ENCODE results near the gene CAVIN2.

The CAVIN2 gene, protein sequence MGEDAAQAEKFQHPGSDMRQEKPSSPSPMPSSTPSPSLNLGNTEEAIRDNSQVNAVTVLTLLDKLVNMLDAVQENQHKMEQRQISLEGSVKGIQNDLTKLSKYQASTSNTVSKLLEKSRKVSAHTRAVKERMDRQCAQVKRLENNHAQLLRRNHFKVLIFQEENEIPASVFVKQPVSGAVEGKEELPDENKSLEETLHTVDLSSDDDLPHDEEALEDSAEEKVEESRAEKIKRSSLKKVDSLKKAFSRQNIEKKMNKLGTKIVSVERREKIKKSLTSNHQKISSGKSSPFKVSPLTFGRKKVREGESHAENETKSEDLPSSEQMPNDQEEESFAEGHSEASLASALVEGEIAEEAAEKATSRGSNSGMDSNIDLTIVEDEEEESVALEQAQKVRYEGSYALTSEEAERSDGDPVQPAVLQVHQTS

DNA sequence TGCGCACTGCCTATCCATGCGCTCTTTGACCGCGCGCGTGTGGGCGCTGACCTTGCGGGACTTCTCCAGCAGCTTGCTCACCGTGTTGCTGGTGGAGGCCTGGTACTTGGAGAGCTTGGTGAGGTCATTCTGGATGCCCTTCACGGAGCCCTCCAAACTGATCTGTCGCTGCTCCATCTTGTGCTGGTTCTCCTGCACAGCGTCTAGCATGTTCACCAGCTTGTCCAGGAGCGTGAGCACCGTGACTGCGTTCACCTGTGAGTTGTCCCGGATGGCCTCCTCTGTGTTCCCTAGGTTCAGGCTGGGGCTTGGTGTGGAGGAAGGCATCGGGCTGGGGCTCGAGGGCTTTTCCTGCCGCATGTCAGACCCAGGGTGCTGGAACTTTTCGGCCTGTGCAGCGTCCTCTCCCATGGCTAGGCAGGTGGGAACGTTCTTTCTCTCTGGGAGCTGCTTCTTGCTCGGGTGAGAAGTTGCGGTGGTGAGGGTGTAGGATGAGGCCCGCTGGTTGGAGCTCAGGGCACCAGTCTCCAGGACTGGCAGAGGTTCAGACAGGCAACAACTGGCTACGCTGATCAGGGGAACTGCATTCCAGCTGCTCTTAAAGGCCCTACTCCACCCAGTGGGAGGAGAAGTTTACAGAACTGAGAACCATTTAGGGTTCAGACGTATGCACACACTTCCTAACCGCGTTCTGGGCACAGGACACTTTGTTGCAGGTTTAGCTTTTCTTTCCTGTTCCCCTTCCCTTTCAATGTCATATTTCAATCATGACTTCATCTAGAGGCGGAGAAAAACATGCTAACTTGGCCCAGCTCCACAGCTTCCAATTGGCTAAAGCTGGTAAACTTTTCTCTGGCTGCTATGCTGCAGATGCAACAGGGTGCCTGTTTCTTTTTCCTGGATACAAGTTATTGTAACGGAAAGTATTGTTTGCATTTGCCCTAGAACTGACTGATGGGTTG, at the start of gene CAVIN2:
CAVIN2 (minus strand) TSS at position 574 of the 962 bp plus-strand sequence; CDS start at position 411, 163 bp downstream.
- no peak for DNase-seq

DNA sequence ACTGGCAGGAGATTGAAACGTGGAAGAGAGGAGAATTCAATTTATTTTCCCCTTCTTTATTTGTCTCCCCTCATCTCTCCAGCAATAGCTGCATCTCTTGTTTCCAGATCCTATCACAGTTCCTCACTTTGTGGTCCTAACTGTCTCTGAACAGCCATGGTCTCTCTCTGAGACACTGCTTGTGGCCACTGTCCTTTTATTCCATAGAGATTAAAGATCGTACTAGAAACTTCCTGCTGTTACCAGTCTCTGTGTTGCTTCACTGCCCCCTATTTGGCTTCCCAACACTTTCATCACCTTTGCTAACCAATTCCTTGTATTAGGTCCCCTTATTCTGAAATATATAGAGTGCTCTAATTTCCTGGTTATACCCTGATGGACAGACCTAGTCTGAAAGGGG, 48.9 kb upstream of the CAVIN2 start:
- no peak for DNase-seq

DNA sequence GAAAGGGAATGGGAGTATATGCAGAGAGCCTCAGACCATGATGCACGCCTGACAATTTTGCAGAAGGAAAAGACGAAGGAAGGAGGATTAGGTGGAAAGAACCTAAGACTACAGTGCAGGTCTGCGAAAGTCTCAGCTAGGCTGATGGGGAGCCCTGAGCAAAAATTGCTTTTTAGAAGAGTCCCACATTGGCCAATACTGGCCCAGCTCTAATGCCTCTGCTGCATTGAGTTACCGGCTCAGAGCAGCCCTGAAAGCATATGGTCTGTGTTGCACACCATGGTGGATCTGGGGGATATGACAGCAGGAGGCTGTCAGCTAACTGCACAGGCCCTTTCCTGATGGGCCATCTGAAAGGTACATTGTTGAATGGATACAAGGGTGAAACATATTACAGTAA, 48.3 kb upstream of the CAVIN2 start:
- DNase-seq, result no peak

DNA sequence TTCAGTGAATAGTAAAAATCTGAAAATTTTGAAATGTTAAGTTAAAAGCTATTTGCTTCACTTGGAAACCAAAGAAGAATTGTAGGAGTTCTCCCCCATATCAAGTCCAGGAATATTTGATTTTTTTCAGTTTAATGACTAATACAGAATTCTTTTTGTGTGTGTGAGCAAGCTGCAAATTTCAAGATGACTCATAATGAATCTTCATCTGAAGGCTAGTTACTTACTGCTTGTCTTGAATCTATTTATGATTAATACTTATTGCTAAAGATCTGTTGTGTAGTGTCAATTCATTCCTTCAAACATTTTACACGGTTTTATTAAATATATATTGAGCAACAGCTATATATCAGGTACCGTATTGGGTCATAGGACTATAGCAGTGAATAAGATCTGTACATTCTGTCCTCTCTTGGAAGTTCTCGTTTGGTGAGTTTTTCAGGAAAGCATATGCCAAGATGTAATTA, 47.8 kb upstream of the CAVIN2 start:
- DNase-seq, result no peak

DNA sequence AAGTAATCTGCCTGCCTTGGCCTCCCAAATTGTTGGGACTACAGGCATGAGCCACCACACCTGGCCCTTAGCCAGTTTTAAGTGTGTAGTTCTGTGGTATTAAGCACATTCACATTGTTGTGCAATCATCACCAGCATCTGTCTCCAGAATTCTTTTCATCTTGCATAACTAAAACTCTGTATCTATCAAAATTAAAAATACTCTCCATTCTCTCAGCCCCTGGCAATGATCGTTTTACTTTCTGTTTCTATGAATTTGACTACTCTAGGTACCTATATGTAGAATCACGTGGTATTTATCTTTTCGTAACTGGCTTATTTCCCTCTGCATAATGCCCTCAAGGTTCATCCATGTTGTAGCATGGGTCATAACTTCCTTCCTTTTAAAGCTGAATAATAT, 45.5 kb upstream of the CAVIN2 start:
- no peak for DNase-seq

DNA sequence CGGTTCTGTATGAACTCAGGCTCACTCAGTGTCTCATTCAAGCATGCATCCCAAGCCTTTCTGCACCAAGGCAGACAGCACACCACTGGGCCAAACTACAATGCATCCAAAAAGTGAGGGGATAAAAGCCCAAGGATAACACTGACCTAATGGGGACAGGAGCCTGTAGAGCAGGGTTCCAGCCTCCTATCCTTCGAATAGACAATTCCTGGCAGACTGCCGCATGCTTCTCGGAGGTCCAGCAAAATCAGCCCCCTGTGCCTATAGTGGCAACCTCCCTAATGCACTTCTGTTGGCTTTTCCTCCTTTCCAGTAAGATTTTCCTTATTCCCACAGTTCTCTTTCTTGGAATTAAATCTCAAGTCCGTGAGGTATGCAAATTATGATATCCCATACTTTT, 44.8 kb upstream of the CAVIN2 start:
- DNase-seq, result no peak

DNA sequence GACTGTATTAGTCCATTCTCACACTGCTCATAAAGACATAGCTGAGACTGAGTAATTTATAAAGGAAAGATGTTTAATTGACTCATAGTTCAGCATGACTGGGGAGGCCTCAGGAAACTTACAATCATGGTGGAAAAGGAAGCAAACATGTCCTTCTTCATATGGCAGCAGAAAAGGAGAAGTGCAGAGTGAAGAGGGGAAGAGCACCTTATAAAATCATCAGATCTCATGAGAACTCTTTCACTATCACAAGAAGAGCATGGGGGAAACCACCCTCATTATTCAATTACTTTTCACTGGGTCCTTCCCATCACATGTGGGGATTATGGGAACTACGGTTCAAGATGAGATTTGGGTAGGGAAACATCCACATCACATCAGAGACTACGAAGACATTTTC, 43.0 kb upstream of the CAVIN2 start:
- DNase-seq, result no peak

DNA sequence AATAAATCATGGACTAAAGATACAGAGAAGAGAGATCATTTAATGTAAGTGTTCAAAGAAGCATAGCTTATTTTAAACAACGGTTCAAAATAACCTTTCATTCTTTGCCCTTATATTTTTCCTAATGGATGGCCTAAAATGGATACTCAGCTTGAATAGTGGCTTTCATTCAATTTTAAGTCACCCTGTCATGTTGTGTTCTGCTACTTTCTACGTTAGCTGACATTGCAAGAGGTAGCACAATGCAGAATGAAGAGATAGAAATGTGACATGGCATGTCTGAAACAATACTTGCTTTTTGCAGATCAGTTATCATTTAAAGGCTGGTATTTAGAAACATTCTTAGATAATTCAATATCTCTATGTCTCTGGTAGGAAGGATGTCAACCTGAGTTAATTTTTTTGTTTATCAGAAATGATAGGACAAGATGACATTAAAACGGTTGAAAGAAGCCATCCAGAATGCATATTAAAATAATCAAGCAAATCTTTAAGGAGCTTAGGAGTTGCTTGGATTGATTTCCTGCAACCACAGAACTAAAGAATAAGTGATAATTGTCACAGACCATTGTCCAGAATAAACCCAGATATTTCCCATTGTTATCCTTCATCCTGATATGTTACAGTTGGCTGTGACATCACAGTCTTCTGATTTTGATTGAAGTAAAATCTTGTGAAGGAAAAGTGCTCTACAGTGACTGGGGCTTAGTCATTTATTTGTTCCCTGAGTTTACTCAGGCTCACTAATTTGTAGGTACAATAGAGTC, 41.7 kb upstream of the CAVIN2 start:
- DNase-seq, result no peak

DNA sequence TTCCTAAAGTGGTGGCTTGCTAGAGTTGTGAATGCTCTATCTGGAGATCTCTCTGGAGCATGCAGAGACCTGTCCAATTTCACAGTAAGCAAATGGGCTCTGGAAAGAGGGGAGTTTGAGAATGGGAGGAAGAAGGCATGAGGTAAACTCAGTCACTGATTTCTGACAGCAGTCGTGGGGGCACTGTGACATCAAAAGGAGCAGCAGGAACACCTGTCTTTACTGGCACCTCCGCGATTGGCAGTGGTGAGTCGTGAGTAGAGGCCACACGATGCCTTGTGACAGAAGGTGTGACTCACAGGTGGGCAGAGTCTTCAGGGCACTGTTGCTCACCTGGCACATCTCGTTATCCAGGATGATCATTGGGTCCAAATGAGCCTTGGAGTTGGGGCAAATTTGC, 38.8 kb upstream of the CAVIN2 start:
- DNase-seq, result no peak

DNA sequence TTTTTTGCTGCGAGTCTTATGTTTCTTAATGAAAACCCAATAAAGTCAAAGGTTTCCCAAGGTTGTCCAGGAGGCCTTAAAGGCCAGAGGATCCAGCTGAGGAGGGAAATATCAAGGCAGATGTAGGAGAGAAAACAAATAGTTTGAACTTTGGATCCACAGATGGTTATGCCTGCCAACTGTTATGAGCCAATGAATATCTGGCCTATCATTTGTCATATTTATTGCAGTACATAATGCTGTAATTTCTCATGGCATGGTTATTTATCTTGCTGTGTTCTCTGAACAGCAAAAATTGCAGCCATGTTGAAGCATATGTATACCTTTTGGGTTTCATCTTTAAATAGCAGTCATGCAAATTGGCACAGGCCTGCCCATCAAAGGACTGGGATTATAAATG, 38.2 kb upstream of the CAVIN2 start:
- DNase-seq, result no peak

DNA sequence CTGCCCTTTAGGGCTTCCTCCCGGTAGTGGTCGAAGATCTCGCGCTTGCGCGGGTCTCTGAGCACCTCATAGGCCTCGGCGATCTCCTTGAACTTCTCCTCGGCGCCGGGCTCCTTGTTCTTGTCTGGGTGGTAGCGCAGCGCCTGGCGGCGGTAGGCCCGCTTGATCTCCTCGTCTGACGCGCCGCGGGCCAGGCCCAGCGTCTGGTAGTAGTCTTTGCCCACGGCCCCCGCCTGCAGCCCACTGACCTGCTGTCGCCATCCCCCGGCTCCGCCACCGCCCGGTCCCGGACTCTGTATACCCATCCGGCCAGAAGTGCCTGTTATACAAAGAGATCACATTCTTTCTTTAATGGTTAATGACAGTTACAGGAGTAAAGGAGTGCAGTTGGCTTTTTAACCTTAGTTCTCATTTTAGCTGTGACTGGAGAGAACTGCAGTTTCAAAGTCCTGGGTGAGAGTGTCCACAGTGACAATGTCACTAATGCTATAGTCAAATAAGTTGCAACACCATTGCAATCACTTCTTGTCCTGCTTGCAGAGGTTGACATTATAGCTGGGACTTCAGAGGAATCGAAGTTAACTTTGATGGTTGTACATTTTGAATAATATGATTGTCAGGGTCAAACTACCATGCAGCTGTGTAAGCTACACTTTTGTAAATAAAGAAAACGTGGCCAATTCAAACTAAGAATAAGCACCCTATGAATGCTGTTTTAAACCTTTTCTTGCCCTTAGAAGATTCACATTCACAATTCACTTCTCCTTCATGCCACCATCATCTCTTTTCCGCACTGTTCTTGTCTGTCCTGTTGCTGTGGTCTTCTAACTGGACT, 35.3 kb upstream of the CAVIN2 start:
- DNase-seq, result no peak

DNA sequence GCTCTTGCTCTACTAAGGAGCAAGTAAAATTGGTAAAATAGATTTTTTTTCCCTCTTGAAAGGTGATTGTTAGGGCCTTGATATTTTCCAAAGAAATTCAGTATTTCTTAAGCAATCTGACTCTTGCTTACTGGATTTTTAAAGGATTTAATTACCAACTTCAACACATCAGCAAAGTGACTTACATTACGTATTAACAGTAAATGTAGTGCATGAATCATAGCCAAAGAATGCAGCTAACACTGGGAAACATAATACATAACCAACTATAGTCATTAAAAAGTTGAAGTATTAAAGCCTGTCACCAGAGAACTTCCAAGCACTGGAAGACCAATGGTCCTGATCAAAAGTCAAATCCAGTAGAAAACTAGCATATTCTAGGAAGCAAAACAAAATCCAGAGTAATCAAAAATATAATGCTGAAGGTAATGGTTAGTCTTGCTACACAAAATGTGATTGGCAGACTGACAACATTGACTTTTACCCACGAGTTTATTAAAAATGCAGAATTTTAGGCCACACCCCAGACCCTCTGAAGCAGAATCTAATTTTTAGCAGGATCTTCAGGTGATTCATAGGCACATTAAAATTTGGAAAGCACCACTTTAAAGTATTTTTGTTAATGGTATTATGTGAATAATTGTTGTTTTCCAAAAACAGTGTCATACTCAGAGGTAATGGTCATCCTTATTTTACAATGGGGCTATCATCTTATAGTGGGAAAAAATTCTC, 31.8 kb upstream of the CAVIN2 start:
- no peak for DNase-seq

DNA sequence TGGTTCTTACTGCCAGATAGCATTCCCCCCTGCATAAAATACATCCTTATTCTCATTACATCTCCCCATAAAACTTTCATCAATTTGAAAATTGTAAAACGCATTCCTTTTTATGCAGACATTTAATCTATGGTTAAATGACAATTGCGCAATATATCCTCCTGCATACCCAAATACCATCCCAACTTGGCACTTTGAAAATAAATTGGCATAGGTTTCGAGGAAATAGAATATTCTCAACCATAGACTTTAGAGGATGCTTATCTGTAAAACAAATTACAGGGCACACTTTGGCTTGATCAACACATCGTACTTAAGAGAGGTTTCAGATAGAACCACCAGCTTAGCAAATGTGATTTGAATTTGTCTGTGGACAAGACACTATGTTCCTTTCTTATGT, 31.0 kb upstream of the CAVIN2 start:
- no peak for DNase-seq

DNA sequence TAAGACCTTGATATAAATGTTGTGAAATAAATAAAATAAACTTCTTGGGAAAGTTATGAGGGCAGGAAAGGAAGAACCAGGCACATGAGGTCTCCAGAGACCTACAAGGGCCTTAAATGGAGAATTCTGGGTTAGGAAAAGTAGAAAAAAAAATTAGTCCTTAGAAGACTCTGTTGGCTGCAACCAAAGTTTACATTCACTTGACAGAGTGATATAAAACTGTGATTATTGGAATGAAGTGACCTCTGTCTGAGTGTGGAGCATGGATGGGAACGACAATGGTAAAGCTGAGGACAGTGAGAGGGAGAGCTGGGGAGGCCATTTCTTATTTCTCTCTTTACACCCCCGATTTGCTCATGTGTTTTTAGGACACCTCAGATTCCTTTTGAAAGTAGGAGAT, 29.0 kb upstream of the CAVIN2 start:
- no peak for DNase-seq

DNA sequence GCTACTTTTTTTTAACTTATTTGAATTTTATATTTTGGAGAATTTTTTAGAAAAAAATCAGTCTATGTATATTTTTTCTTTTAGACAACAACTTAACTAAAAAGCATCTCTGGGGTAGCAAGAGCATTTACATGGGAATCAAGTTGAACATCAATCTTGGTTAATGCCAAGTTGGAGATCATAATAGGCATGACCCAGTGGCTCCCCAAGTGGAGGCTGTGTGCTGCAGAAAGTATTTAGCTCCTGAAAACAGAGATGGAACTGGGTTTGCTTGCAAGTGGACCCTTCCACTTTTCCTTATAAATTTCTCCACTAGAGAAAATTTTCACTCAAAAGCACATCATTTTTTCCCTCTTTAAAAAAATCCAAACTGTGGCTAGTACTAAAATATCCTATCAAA, 23.9 kb upstream of the CAVIN2 start:
- no peak for DNase-seq

DNA sequence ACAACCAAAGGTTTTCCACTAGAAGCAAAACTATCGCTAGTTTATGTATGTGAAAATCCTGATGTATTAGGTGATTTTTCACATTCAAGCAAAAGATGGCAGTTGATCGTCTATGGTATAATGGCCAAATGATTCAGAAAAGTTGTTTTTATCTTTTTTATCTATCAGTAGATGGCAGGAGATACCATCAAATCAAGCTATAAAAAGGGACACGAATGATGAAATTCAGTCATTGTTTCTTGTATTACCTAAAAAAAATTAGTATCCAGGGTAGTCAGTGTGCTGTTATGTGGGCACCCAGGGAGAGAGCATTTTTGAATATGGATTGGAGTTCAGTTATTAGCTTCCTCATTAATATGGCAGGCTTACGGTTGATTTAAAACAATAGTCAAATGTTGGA, 22.9 kb upstream of the CAVIN2 start:
- no peak for DNase-seq

DNA sequence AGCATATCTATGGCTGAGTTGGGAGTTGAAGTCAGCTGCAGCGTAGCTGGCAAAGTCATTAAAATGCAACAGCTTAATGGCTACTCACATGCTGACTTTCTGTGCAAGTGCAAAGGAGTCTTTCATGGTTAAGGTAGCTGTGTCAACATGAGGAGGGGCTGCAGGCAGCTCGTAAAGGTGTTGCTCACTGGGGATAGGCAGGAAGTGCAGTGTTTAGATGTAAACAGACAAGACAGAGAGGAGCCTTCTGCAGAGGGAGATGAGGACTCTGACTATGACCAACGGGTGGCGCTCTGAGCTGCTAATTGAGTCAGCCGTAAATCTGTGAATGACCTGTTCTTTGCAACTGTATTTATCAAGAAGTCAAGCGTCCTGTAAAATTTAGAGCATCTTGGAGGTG, 22.3 kb upstream of the CAVIN2 start:
- DNase-seq, result no peak

DNA sequence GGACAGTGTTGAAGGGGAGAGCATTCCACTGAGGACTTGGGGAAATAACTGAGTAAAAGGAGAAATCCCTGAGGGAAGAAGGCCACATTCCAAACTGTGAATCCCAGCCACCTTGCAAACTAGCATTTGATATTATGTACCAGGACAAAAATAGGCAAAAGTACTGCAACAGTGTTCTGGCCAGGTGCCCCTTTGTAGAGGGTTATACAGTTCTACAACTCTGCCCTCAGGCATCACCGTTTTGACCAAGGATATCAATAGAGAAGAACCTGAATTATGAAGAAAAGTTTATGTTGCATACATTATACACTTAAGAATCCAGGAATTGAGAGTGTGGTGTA, 20.6 kb upstream of the CAVIN2 start:
- no peak for DNase-seq

DNA sequence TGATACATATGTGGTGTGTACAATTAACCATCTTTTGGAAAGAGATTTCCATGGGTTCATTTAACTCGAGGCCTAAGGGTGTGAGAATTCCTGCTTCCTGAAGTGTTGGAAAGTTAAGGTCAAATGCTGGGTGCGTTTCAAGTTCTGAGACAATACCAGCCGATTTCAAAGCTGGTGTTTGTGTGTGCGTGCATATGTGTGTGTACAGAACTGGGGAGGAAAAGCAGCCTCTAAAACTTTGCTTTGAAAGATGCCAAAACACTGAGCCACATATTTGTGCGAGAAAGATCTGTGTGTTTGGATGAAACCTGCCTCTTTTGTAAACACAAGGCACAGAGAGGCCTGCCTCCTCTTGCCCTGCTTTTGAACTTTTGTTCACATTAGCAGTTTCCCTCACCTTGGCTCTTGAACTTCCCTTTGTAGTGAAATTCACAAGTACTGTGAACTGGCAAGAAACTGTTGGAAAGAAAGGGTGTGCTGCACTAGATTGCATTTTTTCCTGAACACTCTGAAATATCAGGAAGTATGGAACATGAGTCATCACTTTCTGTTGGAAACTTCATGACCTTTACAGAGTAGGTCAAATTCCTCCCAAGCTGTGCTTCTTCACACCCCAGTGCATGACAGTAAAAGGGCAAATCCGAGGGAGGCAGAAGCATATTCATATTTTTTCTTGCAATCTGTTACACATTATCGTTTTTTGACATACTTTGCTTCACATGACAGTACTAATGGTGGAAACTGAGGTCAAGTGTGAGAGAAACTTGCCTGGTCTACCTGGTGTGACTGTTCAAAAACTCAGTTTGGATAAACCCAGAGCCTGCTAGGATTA, 20.0 kb upstream of the CAVIN2 start:
- no peak for DNase-seq

DNA sequence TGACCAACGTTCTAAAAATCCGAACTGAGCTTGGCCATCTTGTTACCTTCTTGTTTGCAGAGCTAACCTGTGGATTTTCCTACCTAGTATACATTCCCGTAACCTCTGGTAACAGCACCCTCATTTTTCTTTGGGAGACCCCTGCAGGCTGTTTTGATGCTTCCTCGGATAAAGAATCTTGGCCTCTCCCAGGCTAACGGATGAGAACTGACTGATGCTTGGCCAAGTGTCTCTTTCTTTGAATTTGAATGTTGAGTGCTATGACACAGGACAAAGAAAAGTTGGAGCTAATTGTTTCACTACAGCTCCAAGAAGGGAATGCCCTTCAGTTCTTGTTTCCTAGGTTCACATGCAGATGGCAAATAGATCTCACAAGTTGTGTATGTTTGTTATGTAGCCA, 19.3 kb upstream of the CAVIN2 start:
- no peak for DNase-seq

All from CD4-positive, alpha-beta T cell treated with Interleukin-12 subunit alpha and Interleukin-12 subunit beta, for 1 hour (primary cell).